SK-N-SH (cell line): ENCODE data around the gene RAD1.

Experiments used
- CHD2 ChIP-seq: fragments of 150-350 bp; IDR thresholded peaks from 2 replicates; pipeline ENCODE4 v1.6.1; 2018; ENCODE audit warnings: low read length; ENCODE audit not compliant: partially characterized antibody
- FOXM1 ChIP-seq: IDR thresholded peaks from 2 replicates; pipeline ENCODE4 v1.4.0; 2012; ENCODE audit warnings: low read depth, mild to moderate bottlenecking
- JUND ChIP-seq: IDR thresholded peaks from 2 replicates; pipeline ENCODE4 v1.4.0; 2012
- POLR2AphosphoS5 ChIP-seq: IDR thresholded peaks from 2 replicates; pipeline ENCODE4 v1.6.1; 2012; ENCODE audit warnings: low read depth, low read length
- TF ChIP-seq, protein P1 (sequence below): fragments of 200-600 bp; sonication (generic); IDR thresholded peaks from 2 replicates; pipeline ENCODE4 v1.6.1; 2017; ENCODE audit warnings: antibody characterized with exemption, mild to moderate bottlenecking, moderate library complexity
- TF ChIP-seq, protein P2 (sequence below): IDR thresholded peaks from 2 replicates; pipeline ENCODE4; 2012
- TF ChIP-seq, protein P3 (sequence below): IDR thresholded peaks from 2 replicates; pipeline ENCODE4 v1.4.0; 2012; ENCODE audit warnings: low read depth, borderline replicate concordance
- TF ChIP-seq, protein P4 (sequence below): IDR thresholded peaks from 2 replicates; pipeline ENCODE4 v1.6.1; 2012; ENCODE audit warnings: mild to moderate bottlenecking, low read depth, low read length, moderate library complexity

DNA sequence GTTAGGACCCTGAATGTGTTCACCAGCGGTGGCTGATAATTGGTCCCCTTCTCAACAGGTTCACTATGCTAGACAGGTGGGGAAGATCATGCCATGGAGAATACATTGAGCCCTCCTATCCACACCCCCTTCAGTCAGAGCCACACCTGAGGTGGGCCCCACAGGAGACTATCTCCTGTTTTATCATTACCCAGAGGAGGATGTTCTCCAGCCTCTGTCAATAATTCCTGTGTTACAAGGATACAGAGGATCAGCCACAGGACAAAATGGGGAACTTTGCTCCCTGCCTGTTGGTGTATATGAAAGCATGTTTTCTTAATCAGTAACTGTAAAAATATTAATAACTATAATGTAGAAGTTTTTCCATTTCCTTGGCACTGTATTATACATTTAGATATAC, 25.9 kb downstream of the RAD1 start:
- TF ChIP-seq, protein P1, sequence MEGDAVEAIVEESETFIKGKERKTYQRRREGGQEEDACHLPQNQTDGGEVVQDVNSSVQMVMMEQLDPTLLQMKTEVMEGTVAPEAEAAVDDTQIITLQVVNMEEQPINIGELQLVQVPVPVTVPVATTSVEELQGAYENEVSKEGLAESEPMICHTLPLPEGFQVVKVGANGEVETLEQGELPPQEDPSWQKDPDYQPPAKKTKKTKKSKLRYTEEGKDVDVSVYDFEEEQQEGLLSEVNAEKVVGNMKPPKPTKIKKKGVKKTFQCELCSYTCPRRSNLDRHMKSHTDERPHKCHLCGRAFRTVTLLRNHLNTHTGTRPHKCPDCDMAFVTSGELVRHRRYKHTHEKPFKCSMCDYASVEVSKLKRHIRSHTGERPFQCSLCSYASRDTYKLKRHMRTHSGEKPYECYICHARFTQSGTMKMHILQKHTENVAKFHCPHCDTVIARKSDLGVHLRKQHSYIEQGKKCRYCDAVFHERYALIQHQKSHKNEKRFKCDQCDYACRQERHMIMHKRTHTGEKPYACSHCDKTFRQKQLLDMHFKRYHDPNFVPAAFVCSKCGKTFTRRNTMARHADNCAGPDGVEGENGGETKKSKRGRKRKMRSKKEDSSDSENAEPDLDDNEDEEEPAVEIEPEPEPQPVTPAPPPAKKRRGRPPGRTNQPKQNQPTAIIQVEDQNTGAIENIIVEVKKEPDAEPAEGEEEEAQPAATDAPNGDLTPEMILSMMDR: no peak
- TF ChIP-seq POLR2AphosphoS5: no peak
- TF ChIP-seq, protein P2, sequence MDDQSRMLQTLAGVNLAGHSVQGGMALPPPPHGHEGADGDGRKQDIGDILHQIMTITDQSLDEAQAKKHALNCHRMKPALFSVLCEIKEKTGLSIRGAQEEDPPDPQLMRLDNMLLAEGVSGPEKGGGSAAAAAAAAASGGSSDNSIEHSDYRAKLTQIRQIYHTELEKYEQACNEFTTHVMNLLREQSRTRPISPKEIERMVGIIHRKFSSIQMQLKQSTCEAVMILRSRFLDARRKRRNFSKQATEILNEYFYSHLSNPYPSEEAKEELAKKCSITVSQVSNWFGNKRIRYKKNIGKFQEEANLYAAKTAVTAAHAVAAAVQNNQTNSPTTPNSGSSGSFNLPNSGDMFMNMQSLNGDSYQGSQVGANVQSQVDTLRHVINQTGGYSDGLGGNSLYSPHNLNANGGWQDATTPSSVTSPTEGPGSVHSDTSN: no peak
- TF ChIP-seq CHD2: no peak
- TF ChIP-seq, protein P3, sequence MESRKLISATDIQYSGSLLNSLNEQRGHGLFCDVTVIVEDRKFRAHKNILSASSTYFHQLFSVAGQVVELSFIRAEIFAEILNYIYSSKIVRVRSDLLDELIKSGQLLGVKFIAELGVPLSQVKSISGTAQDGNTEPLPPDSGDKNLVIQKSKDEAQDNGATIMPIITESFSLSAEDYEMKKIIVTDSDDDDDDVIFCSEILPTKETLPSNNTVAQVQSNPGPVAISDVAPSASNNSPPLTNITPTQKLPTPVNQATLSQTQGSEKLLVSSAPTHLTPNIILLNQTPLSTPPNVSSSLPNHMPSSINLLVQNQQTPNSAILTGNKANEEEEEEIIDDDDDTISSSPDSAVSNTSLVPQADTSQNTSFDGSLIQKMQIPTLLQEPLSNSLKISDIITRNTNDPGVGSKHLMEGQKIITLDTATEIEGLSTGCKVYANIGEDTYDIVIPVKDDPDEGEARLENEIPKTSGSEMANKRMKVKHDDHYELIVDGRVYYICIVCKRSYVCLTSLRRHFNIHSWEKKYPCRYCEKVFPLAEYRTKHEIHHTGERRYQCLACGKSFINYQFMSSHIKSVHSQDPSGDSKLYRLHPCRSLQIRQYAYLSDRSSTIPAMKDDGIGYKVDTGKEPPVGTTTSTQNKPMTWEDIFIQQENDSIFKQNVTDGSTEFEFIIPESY: no peak
- TF ChIP-seq JUND: no peak
- TF ChIP-seq, protein P4, sequence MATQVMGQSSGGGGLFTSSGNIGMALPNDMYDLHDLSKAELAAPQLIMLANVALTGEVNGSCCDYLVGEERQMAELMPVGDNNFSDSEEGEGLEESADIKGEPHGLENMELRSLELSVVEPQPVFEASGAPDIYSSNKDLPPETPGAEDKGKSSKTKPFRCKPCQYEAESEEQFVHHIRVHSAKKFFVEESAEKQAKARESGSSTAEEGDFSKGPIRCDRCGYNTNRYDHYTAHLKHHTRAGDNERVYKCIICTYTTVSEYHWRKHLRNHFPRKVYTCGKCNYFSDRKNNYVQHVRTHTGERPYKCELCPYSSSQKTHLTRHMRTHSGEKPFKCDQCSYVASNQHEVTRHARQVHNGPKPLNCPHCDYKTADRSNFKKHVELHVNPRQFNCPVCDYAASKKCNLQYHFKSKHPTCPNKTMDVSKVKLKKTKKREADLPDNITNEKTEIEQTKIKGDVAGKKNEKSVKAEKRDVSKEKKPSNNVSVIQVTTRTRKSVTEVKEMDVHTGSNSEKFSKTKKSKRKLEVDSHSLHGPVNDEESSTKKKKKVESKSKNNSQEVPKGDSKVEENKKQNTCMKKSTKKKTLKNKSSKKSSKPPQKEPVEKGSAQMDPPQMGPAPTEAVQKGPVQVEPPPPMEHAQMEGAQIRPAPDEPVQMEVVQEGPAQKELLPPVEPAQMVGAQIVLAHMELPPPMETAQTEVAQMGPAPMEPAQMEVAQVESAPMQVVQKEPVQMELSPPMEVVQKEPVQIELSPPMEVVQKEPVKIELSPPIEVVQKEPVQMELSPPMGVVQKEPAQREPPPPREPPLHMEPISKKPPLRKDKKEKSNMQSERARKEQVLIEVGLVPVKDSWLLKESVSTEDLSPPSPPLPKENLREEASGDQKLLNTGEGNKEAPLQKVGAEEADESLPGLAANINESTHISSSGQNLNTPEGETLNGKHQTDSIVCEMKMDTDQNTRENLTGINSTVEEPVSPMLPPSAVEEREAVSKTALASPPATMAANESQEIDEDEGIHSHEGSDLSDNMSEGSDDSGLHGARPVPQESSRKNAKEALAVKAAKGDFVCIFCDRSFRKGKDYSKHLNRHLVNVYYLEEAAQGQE: no peak
- TF ChIP-seq FOXM1: no peak
